HG02763 (cell line): ENCODE measurements around the gene SSBP4.

Source experiments
- ATAC-seq: cut with Tn5 transposase; IDR thresholded peaks from one replicate; pipeline ENCODE4 v1.9.1; 2021; ENCODE audit warnings: mild to moderate bottlenecking, moderate library complexity; ENCODE audit not compliant: unreplicated experiment

SSBP4 gene

DNA sequence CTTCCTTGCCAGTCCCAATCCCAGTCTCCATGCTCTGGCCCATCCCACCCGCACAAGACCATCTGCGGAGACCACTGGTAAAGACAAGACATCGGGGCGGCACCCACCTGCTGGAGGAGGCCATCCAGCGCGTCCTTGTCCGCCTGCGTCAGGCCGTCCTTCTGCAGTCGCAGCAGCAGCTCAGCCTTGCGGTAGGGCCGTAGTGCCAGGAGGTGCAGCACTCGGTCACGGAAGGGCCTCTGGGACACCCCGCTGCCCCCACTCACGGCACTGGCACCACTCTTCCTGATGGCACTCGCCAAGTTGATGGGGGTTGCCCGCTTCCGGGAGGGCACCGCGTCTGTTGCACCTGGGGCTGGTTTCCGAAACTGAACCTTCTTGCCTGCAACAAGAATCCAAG is 42.3 kb downstream of the SSBP4 start:
- ATAC-seq = no peak

DNA sequence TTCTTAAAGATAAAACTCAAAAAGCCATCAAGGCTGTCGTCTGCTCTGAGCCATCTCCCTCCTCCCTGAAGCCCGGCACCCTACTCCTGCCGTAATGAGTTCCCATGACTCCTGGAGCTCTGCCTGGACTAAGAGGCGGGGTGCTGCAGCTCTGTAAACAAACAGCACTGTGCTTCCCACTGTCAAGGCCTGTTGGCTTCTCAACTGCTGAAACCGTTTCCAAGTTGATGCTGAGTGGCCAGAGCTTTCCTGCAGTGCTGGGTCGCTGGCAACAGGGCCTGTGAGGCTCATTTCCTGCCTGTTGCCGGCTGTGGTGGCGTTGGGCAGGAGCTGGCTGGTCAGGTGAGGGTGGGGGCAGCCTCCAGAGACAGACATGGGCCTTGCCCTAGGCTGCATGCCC is 45.4 kb downstream of the SSBP4 start:
- no peak for ATAC-seq

DNA sequence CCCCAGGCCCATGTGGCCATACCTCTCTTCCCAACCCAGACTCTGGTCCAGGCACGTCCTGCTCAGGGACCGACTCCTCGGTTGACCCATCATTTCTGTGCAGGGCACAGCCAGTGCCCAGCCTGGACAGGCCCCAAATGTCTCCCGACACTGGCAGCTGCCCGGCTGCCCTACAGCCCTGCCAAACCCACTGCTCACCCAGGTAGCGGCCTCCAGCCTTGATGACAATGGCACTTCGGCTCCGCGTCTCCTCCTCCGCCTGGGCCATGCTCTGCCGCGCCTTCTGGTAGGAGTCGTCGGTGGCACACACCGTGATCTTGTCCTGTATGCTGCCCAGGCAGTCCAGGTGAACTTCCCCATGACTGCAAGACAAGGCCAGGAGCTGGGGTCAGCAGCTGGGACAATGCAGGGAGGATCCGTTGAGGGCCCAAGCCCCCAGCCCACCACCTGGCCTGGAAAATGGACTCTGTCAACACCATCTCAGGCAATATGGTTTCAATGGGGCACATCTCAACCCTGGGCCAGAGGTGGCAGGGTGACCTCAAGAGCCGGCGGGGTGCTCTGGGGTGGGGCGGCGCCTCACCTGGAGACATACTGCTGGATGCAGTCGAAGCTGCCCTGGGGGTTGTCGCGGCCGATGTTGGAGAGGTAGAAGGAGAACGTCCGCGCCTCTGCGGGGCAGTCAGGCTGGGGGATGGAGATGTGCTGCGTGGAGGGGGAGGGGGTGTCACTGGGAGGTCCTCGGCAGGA is 46.2 kb downstream of the SSBP4 start:
- ATAC-seq = no peak

DNA sequence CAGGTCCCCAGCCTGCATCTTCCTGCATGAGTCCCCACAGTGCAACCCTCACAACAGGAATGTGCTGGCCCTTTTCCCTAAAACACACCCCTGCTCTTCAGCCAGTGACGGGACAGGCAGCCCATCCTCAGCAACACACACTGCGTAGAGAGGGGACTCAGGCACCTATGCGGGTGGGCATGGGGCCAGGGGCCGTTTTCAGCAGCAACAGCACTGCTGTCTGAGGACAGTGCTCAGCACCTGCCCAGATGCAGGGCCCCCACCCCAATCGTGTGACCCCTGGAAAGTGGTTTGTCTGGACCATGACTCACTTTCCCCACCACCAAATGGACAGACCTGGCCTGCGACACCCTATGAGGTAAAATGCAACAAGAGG is 46.8 kb downstream of the SSBP4 start:
- ATAC-seq = no peak

DNA sequence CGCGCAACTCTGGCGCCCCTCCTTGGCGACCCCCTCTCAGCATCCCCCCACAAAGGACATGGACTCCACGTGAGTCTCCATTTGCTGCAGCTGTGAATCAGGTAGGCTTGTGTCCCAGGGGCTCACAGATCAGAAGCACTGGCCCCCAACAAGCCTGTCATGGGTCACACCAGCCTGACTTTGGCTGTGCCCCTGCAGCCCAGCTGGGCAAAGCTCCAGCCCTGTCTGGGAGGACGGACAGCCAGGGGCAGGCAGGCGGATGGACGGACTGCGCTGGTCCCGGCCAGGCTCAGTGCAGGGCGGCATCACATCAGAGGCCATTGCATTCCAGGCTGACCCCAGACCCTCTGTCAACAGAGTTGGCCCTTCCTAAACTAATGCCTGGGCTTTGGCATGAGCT is 47.2 kb downstream of the SSBP4 start:
- ATAC-seq = no peak

DNA sequence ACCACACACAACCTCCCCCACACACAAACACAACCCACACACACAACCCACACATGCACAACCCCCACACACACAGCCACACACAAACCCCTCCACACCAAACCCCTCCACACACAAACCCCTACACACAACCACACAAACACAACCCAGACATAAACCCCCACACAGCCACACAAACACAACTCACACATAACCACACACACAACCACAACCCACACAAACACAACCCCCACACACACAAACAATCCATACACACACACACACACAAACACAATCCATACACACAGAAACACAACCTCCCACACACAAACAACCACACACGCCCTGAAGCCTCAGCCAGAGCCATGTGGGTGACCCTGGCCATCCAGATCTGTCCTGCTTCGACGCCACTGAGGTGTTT is 48.8 kb downstream of the SSBP4 start:
- no peak for ATAC-seq

DNA sequence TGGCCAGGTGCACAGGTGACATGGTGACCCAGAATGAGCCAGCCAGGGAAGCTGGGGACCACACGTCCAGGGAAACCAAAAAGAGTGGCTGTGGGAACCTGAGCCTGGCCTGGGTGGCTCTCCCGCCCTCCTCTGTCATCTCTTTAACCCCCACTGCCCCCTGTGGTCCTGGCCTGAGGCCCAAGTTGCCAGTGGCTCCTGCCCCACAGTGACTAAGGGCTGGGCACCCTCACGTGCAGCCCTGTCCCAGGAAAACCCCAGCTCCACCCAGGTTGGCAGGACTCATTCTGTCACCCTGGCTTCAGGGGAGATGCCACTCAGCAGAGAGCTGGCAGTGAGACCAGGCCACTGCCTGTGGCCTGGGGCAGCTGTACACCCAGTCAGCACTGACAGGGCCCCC is 49.3 kb downstream of the SSBP4 start:
- ATAC-seq = no peak

DNA sequence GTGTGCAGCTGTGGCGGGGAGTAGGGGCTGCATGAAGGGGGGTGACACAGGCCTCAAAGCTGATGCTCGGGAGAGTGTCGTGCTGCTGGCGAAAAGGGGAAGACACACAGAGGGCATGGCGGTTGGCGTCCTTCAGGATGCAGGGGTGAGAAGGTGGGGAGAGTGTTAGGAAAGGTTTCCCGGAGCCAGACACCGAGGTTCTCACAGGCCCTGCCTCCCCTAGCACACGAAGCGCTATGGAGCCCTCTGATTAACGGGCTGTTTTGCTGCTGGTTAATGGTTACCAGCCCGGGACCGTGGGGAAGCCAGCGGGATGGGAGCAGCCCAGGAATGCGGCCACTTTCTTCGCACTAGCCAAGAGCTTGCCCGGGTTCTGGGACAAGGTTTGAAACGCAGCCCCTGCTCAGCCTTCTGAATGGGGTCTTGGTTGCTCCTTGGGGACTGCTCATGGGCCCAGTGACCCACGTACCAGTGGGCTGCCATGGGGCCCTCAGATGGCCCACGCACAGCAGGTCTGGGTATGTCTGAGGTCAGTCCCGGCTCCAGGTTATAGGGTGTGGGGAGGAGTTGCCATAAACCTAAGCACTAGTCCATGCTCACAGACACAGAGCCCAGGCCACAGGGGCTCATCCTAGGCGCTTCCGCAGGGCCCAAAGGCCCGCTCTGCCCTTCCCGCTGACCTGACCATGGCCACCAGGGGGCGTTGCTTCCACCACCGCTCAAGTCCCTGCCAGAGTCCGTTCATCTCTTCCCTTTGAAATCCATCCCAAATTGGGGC is 50.1 kb downstream of the SSBP4 start:
- ATAC-seq = no peak

DNA sequence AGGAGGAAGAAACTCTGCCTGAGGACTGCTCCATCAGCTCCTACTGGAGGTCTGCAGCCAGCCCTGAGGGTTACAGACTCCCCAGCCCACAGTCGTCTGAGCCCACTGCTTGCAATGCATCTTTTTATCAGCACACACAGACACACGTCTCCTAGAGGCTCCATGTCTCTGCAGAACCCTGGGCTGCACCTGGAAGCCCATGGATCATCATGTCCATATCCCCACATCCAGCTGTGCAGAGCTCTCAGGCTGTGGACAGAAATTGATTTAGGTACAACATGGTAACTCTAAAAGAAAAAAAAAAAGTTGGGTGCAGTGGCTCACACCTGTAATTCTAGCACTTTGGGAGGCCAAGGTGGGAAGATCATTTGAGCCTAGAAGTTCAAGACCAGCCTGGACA is 51.6 kb downstream of the SSBP4 start:
- no peak for ATAC-seq

DNA sequence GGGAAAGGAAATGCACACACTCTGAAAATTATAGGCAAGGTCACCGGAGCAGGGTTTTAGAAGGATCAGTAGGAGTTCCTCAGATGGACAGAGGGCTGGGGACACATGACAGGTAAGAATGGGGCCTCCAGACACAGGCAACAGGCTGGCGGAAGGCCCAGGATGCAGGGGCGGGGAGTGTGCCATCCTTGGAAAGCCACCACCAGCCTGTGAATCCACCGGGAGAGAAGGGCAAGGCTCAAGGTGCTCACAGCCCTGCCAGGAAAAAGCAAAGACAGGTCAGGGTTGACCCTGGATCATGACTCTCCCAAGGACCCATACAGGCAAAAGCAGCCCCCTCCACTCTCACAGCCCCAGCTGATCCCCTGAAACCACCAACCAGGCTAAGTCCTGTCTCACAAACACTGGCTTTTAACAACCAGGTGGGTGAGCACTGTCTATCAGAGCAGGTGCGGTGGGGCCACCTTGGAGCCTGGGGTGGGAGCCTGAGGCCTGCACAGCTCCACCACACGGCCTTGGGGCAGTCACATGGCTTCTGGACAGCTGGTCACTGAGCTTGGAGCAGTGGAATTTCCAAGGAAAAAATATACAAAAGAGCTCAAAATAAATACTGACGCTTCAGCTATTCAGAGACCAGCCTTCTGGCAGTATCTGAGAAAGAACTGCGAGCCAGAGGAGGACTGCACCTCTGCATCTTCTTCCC is 54.0 kb downstream of the SSBP4 start:
- ATAC-seq = no peak

DNA sequence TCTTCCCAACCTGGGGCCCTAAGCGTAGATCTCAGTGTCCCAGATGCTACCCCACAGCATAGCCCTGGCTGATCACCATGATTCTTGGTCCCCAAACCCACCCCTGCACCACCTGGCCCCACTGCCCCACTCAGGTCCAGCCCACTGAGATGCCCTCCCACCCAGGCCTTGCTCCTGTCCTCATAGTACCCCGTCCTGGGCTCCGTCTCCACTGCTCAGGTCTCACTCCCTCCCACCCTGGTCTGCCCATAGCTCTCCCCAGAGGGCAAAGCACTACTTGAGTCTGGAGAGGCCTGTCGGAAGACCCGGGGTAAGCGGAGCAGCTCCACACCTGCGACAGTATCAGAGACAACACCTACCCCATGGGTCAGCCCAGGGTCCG is 54.5 kb downstream of the SSBP4 start:
- no peak for ATAC-seq

DNA sequence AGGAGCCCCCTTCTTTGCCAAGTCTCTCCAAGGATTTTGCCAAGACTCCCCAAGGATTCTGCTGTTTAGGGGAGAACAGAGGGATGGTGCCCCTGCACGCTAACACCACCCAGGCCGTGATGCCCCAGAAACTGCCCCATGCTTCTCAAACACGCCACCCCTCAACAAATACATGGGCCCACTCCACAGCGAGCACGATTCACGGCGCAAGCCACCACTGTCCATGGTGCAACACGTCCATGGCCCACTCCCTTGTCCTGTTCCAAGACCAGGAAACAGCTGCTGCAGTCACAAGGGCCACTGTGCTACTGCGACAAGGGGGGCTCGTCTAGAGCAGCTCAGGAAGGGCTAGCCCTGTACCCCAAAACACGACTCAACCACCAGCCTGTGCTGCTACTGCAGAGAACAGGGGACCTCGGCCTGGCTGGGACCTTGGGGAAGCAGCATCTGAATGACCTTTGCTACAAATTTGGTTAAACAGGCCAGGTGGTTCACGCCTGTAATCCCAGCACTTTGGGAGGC is 55.2 kb downstream of the SSBP4 start:
- ATAC-seq = no peak

DNA sequence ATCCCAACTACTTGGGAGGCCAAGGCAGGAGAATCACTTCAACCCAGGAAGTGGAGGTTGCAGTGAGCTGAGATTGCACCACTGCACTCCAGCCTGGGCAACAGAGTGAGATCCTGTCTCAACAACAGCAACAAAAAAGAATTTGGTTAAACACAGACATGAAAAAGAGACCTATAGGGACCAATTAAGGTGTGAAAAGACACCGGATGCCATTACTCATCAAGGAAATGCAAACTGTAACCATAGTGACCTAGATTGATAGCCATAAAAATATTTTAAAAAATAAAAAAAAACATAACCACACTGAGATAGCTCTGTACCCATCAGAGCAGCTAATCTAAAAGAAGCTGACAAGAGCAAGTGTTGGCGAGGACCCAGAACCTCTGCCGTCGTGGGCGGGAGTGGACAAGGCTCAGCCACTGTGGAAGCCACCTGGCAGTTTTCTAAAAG is 55.8 kb downstream of the SSBP4 start:
- no peak for ATAC-seq

DNA sequence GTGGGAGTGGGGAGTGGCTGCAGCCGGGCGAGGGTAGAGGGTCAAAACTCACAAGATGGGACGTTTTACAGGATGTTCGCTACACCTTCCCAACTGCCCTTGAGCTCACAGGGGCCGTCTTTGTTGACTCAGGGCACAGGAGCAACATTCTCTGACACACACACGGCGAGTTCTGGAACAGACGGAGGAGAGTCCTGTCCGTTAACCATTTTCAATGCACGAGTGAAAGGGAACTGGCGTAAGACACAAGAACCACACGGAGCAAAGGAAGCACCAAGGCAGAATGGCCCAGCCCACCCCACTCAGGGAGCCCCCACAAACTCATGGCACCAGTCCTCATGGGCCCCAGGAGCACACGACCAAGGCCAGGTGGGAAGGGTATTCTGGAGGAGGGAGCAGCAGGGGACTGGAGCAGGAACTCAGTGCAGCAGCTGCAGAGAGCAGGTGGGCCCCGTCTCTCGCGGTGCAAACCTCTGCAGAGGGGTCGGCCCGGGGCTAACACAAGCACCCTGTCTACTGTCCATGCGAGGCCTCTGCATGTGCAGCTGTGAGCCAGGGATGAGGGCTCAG is 56.6 kb downstream of the SSBP4 start:
- no peak for ATAC-seq

DNA sequence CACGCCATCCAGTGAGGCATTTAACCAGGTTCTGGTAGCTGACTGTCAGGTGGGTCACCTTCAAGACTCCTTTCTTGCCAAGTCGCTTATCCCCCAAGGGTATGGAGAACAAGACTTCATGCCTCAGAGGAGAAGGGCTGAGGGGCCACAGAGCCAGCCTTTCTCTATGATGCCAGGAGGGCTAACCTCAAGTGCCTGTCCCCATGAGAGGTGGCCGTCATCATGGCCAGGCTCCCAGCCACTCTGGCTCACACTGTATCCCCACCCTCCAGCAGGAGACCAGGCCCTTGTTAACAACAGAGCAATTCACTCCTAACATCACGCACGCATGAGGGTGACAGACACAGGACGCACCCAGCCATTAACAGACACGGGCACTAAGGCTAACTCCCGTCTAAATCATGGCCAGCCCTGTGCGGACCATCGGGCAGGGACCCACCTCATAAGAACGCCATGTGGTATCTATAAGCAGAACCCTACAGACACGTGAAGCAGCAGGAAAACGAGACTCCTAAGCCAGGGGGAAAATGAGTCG is 57.4 kb downstream of the SSBP4 start:
- ATAC-seq = no peak

DNA sequence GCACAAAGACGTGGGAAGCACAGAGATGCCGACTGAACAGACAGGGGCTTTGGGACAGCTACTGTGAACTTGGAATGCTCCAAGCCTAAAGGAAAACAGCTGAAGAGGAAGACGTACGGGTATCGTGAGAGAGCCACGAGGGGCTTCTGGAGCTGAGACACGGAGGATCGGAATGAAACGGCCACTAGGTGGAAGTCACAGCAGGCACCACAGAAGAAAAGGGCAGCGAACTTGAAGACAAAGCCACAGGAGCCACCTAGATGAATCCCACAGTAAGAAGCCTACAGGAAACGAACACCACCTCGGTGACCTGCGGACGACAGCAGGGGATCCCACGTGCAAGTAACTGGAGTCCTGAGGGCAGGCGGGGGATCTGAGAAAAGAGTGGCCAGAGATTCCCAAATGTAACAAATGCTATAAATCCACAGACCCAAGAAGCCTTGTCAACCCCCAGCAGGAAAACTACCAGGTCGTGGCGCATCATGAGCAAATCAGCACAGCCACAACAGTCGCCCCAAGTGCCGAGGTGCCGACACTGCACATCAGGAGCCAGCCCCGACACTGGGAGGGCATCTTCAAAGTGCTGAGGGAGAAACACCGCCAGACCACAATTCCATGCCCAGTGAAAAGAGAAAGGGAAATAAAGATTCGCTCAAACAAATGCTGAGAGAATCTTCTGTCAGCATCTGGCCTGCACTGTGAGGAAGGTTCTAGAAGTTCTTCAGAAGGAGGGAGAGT is 58.0 kb downstream of the SSBP4 start:
- no peak for ATAC-seq

DNA sequence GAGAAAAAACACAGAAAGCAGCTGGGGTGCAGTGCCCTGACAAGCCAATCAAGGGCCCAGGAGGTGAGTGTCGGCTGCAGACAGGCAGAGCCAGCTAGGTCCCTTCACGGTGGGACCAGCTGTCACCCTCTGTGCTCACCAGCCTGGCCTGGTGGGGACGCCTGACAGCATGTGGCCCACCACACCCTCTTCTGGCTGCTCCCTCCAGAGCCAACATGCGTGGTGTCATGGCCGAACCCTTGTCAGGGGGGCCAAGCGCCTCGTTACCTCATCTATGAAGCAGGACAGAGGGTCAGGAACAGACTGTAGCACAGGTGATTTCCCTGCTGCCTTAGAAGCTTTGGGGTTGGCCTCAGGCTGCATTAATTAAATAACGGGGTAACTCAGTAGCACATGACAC is 58.8 kb downstream of the SSBP4 start:
- no peak for ATAC-seq

DNA sequence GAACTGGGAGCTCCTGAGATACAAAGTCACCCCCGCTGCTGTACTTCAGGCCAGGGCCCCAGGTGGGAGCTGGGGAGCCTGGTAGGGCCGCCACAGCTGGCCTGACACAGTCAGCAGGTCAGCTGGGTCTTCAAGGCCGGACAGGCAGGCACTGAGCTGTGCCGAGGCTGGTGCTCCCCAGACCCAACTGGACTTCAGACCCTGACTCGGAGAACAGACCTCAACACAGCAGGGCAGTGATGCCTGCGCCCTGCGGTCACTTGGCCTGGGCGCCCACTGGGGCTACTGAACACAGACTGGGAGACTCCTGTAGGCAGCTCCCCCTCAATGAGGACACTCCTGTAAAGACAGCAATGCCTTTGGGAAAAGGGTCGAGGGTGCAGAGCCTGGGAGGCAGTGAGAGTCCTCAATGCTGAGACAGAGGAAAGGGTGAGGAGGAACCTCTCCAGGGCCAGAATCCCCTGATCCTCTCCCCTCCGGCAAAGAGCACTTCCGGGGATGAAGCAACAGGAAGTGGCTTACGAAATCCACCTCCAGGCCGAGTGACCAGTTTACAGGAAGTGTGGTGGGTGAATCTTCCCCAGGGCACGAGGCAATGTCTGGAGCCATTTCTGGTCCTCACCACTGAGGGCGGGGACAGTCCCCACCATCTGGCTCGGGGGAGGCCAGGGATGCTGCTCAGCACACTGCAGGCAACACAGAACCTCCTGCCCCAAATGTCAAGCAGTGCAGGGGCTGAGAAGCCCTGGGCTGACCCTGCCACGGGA is 59.5 kb downstream of the SSBP4 start:
- peak; percentile 66 for ATAC-seq

DNA sequence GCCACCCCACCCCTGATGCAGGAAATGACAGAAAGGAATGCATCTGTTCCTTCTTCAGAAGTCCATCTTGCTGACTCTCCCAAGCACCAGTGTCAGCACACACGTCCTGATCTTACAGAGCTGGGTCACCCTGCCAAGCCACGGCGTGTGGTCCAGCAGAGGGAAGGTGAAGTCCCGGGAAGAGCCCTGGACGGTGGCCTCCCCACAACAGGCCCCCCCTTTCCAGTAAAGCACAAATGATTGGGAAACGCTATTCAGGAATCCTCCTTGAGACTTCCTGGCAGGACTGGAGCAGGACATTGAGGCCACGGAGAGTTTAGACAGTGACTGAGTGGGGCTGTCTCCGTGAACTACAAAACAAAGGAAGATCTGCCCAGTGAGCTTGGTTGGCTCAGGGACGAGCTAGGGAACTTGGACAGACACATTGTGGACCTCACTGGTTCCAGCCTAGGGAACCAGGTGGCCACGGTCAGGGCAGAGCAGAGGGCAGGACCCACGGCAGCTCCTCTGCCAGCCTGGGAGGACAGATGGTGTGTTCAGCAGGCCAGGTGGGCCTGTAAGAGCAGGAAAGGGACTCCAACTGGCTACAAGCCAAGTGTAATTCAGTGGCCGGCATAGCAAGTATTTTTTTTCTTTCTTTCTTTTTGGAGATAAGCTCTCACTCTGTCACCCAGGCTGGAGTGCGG is 61.0 kb downstream of the SSBP4 start:
- ATAC-seq = no peak
